ENCODE results near the gene IL24.

Gene IL24

DNA sequence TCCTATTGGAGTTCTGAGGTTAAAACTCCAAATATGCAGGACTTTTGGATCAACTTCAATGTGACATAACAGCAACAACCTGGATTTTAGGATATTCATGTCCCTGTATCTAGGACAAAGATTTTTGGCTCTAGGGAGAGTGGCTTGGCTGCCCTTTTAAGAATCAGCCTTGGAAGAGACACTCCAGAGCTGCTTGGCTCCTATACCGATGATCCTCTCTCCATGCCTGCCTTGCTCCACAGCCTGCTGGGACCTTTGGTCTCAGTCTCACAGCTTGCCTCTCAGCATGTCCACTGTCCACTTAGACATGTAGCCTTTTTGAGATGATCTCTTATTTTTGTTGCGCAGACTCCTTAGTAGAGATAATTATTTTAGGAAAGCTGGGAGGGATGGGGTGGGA, 29.0 kb downstream of the IL24 start:
- DNase-seq (ENCODE audit: low spot score): no peak
- H3K4me3 ChIP-seq (ENCODE audit: severe bottlenecking): no peak overlapping the region
- ATAC-seq (ENCODE audit: low read depth): no peak
- H3K27me3 ChIP-seq (ENCODE audit: insufficient read depth, poor library complexity, severe bottlenecking): no peaks in the 10 kb centered on the region
- H3K4me1 ChIP-seq (ENCODE audit: insufficient read depth, poor library complexity, severe bottlenecking): no peaks in the 10 kb centered on the region
- H3K27ac ChIP-seq (ENCODE audit: poor library complexity, severe bottlenecking): no peak overlapping the region
- H3K36me3 ChIP-seq (ENCODE audit: low read depth): no peaks in the 10 kb centered on the region
- TF ChIP-seq, protein P1, sequence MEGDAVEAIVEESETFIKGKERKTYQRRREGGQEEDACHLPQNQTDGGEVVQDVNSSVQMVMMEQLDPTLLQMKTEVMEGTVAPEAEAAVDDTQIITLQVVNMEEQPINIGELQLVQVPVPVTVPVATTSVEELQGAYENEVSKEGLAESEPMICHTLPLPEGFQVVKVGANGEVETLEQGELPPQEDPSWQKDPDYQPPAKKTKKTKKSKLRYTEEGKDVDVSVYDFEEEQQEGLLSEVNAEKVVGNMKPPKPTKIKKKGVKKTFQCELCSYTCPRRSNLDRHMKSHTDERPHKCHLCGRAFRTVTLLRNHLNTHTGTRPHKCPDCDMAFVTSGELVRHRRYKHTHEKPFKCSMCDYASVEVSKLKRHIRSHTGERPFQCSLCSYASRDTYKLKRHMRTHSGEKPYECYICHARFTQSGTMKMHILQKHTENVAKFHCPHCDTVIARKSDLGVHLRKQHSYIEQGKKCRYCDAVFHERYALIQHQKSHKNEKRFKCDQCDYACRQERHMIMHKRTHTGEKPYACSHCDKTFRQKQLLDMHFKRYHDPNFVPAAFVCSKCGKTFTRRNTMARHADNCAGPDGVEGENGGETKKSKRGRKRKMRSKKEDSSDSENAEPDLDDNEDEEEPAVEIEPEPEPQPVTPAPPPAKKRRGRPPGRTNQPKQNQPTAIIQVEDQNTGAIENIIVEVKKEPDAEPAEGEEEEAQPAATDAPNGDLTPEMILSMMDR (IDR thresholded peaks at IDR 0.05; ENCODE audit: poor library complexity, severe bottlenecking): no peak
- H3K9me3 ChIP-seq (ENCODE audit: severe bottlenecking): no peaks in the 10 kb centered on the region

DNA sequence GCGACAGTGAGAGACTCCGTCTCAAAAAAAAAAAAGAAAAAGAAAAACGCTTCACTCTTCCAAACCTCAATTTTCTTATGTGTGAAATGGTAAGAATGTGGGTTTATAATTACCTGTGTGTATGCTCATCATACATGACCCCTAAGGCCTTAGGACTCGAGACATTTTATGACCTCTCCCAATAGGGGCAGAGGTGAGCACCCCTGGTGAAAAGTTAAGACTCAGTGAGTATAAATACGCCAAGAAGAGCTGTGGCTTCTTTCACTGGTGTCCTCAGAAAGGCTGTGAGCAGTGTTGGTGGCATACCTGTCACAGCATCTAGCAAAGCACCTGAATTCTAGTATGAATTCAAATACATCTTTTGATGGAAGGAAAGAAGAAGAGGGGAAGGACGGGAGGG, 32.3 kb downstream of the IL24 start:
- H3K36me3 ChIP-seq (ENCODE audit: low read depth): no peaks in the 10 kb centered on the region
- H3K27ac ChIP-seq (ENCODE audit: poor library complexity, severe bottlenecking): no peak overlapping the region
- H3K4me3 ChIP-seq (ENCODE audit: severe bottlenecking): no peak overlapping the region
- H3K9me3 ChIP-seq (ENCODE audit: severe bottlenecking): no peaks in the 10 kb centered on the region
- TF ChIP-seq, protein P1 (IDR thresholded peaks at IDR 0.05; ENCODE audit: poor library complexity, severe bottlenecking): no peak
- H3K4me1 ChIP-seq (ENCODE audit: insufficient read depth, poor library complexity, severe bottlenecking): no peaks in the 10 kb centered on the region
- no peaks in the 10 kb centered on the region for H3K27me3 ChIP-seq (ENCODE audit: insufficient read depth, poor library complexity, severe bottlenecking)
- DNase-seq (ENCODE audit: low spot score) (no peak), ATAC-seq (ENCODE audit: low read depth) (no peak)

DNA sequence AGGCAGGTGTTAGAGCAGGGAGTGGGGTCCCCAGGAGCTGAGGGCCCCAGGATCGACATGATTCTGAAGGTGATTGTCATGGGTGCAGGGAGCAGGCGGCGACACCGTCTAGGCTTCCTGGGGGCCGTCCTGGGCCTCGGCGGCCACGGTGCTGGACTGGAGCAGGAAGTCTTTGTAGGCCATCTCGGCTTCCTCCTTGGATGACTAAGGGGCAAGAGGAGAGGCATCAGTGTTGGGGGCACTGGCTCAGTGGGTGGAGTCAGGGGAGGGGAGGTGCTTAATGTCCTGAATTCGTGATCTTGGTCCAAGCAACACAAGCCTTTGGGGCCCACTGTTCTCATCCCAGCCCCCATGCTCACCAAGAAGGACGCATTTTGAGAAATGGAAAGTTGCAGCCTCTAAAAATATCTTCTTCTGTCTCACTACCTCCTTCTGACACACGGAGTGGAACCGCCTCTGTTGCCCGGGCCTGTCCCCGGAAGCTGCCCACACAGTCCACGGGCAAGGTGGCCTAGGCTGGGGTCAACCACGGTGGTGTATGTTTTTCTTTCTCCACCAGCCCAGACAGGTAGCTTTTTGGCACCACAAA, 33.1 kb downstream of the IL24 start:
- Histone ChIP-seq H3K27me3 (ENCODE audit: insufficient read depth, poor library complexity, severe bottlenecking) (no peaks in the 10 kb centered on the region), H3K9me3 (ENCODE audit: severe bottlenecking) (no peaks in the 10 kb centered on the region), H3K36me3 (ENCODE audit: low read depth) (no peaks in the 10 kb centered on the region), H3K4me3 (ENCODE audit: severe bottlenecking) (no peak overlapping the region), H3K27ac (ENCODE audit: poor library complexity, severe bottlenecking) (no peak overlapping the region), H3K4me1 (ENCODE audit: insufficient read depth, poor library complexity, severe bottlenecking) (no peaks in the 10 kb centered on the region)
- ATAC-seq (ENCODE audit: low read depth) (no peak), DNase-seq (ENCODE audit: low spot score) (no peak)
- TF ChIP-seq, protein P1 (IDR thresholded peaks at IDR 0.05; ENCODE audit: poor library complexity, severe bottlenecking): no peak

DNA sequence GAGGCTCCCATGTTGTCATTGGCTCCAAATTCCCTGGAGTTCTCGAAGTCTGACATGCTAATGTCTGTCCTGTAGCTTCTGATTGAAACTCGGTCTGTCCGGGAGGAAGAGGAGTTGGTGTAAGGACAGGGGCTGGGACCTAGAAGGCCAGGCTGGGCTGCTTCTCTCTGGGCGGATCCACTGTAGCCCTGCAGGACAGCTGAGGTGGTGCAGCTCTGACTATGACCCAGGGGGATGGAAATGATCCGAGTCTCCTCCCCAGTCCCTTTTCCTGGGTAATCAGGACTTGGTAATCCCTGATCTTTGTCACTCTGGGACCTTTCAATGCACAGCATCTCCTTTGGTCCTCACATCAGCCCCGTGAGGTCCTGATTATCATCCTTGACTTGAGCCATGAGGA, 34.5 kb downstream of the IL24 start:
- Histone ChIP-seq H3K27me3 (ENCODE audit: insufficient read depth, poor library complexity, severe bottlenecking) (no peaks in the 10 kb centered on the region), H3K4me3 (ENCODE audit: severe bottlenecking) (no peak overlapping the region), H3K9me3 (ENCODE audit: severe bottlenecking) (no peaks in the 10 kb centered on the region), H3K36me3 (ENCODE audit: low read depth) (no peaks in the 10 kb centered on the region), H3K27ac (ENCODE audit: poor library complexity, severe bottlenecking) (no peak overlapping the region), H3K4me1 (ENCODE audit: insufficient read depth, poor library complexity, severe bottlenecking) (no peaks in the 10 kb centered on the region)
- no peak for DNase-seq (ENCODE audit: low spot score)
- no peak for ATAC-seq (ENCODE audit: low read depth)
- TF ChIP-seq, protein P1 (IDR thresholded peaks at IDR 0.05; ENCODE audit: poor library complexity, severe bottlenecking): no peak

DNA sequence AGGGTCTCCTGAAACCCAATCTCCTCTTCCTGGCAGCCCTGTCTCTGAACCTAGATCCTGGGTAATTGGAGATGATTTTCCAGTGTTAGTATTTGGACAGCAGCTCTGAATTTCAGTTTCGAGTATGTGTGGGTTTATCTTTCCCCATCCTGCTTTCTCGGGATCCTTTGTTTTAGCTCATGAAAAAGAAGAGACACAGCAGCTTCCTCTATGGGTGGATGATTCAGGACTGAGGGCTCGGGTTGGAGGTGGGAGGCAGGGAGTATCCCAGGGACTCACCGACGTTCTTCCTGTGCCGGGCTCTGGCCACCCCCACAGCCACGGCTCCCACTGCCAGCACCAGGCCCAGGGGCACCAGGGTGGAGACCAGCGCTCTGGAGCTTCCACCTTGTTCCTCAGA, 34.9 kb downstream of the IL24 start:
- Histone ChIP-seq H3K9me3 (ENCODE audit: severe bottlenecking) (no peaks in the 10 kb centered on the region), H3K4me1 (ENCODE audit: insufficient read depth, poor library complexity, severe bottlenecking) (no peaks in the 10 kb centered on the region), H3K27me3 (ENCODE audit: insufficient read depth, poor library complexity, severe bottlenecking) (no peaks in the 10 kb centered on the region), H3K36me3 (ENCODE audit: low read depth) (no peaks in the 10 kb centered on the region), H3K27ac (ENCODE audit: poor library complexity, severe bottlenecking) (no peak overlapping the region), H3K4me3 (ENCODE audit: severe bottlenecking) (no peak overlapping the region)
- DNase-seq (ENCODE audit: low spot score) (no peak), ATAC-seq (ENCODE audit: low read depth) (no peak)
- TF ChIP-seq, protein P1 (IDR thresholded peaks at IDR 0.05; ENCODE audit: poor library complexity, severe bottlenecking): no peak
